Posterior cingulate gyrus (tissue), 11 donors: ENCODE results near the gene MRPL36.
A peak's percentile ranks its signal among the peaks of the same experiment; 100 is the strongest.
"Not testable (repeated sequence)": the region's sequence is repeated elsewhere in the genome, so short reads cannot be mapped to it uniquely, and the experiment has no call there.

Source experiments
- DNase-seq, 10 donors: peaks; one replicate each; pipeline versions ENCODE4 v3.0.0 to v3.0.0-alpha.2; 2020 to 2021; ENCODE audit warnings: mixed read lengths in 3 of 10
- intact Hi-C: fragments of 100-400 bp; cut with DNase I; formaldehyde crosslinking; loops from one replicate; pipeline ENCODE4 v1.15.1; 2023

The MRPL36 gene

DNA sequence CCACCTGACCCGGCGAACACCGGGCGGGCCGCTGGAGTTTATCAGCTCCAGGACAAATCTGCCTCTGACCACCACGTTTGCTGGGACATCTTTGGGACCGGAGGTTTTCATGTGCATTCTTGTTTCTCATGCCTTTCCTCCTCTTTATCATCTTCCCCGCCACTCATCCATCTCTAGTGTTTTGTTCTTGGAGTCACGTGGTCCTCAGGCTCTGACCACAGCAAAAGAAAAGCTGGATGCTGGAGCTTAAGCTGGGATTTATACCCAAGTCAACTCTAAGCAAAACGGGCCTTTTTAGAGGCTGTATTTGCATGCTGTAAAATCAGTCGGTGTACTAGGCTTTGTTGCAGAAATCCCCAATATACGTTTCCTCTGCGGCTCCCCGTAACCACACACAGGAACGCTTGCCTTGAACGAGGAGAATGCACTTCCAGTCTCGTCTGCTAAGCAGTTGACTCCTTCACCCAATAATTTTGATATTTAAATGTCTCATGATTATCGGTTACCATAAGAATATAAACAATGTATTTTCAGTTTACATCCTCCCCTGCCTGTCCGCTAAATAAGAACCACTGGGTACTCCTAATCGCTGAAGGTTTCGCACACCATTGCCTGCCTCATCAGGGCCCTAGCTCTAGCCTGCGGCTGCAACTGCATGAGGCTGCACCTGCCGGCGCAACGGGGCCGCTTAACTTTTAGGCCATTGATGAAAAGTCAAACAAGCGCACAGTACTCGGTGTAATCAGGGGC lies 1.0 kb upstream of the MRPL36 start:
- intact Hi-C loops = no loop called here
- peak in 2 of 10 donors; percentile 36 to 56 for DNase-seq

DNA sequence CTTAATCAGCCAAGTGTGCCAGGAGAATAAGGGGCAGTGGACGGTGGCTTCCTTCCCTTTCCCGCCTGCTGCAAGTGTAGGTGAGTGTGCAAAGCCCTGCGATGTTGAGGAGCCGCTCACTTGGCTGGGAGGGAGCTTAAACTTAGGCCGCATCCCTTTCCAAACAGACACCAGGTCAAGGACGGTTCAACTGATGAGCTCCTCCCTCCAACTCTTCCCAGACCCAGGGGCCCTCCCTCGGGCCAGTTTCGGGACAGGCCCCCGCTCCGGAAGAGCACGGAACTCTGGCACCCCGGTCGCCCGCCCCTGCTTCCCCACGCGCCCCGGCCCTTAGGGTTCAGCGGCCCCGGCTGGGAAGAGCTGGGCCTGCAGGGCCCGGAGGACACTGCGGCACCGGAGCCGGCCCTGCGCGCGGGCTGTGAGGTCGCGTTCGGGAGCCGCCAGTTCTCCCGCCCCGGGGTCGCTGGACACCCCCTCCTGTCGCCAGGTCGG lies 481 bp downstream of the MRPL36 start:
- DNase-seq = peak in 1 of 10 donors; percentile 65
- intact Hi-C loops = no loop called here

DNA sequence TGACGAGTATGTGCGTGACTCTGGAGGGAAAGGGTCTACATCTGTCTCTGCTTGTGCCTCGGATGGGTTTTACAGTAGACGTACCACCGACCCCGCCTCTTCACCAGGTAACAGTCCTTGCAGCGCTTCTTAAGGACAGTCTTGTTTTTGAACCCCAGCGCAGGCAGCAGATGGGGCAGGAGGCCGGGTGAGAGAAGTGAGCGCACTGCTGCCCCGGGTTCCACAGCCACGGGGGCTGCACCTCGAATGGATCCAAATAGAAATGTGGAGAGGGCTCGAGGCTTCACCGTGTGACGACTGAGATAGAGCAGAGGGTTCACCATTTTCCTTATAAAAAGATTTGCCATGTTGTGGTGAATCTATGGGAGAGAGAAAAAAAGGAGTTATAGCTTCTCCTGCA lies 1.0 kb downstream of the MRPL36 start:
- intact Hi-C loops = not testable (repeated sequence)
- DNase-seq = peak in 2 of 10 donors; percentile 25 to 52

DNA sequence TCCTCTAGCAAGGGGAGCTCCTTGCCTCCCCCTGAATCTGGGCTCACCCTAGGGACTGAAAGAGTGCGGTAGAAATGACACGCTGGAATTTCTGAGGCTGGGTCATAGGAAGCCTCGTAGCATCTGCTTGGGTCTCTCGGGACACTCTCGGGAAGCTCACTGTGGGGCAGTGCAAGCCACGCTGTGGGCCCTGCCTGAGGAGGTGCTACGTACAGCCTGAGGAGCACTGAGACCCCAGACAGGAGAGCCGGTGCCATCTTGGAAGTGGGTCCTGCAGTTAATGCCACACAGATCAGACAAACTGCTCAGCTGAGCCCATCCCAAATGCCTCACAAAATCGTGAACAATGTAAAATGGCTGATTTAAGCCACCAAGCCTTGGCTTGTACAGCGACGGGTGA lies 1.8 kb downstream of the MRPL36 start:
- intact Hi-C loops = no loop called here
- peak in 2 of 10 donors; percentile 26 to 59 for DNase-seq

DNA sequence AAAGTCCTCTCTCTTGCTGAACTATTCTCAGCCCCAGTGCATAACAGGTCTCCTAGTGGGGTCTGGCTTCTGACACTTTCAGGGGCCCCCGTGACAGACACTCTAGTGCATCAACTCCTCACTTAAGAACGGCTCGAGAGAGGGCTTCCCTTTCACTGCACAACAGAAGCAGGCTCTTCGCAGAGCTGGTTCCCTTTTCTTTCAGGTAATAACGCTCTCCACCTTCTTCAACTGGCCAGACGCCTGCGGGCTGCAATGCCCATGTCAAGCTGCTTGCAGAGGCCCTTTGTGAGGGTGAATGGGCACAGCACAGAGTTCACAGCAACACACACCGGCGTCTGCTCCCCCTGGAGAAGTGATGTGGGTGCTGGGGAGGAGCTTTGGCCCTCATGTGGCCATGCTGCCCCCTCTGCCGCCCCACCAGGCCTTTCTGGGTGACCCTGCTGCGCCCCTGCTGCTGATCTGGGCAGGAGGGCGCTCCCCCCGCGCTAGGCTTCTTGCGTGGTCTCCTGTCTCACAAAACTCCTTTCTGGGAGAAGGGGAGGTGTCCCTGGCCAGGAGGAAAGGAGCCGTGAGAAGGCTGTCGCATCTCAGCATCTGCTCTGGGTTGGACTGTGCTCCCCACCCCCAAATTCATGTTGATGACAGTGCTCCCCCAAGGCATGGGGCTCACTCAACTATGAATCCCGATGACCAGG lies 2.4 kb downstream of the MRPL36 start:
- DNase-seq = peak in 2 of 10 donors; percentile 42 to 68
- intact Hi-C loops = no loop called here

DNA sequence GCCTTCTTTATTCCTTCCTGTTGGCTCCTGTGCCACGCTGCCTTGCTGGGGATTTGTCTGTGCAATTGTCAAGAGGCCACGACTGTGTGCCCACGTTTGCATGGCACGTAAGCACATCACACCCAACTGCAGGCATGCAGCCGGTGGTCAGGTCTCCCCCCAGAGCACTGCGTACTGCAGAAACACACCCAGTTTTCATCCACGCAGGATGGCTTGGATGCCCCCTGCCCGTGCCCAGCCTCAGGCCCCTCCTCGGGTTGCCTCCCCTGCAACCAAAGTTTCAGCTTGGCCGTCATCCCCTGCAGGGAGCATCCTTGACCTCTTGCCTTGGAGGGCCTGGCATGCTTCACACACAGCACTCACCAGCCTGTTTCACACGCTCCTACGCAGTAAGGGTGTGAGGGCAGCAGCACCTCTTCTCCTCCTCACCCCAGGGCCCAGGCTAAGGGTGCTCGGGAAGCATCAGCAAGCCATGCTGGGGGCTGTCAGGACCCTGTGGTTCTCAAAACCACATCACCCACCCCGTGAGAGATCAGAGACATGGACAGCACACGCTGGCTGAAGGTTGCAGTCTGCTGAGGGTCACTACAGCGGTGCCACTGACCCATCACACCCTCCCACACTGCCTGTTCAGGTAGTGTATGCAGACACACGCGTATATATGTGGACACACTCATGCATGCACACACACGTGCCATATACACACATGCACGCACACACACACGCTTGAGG lies 3.1 kb downstream of the MRPL36 start:
- intact Hi-C loops = no loop called here
- peak in 2 of 10 donors; percentile 48 to 59 for DNase-seq

DNA sequence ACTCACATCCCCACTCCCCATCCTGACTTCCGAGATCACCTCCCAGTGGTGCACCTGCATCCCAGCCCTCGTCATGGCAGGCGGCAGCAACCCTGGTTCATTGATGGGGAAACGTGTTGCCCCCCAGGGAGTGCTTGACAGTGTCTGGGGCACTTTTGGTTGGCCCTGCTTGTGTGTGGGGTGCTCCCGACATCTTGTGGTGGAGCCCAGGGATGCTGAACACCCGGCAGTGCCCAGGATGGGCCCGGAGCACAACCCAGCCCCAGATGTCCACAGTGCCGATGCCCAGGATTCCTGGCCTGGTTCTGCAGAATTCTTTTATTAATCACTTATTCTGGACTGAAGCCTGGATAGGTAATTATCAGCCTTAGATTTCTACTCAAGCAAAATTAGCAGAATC lies 3.7 kb downstream of the MRPL36 start:
- intact Hi-C loops = no loop called here
- DNase-seq = peak in 2 of 10 donors; percentile 22 to 55

DNA sequence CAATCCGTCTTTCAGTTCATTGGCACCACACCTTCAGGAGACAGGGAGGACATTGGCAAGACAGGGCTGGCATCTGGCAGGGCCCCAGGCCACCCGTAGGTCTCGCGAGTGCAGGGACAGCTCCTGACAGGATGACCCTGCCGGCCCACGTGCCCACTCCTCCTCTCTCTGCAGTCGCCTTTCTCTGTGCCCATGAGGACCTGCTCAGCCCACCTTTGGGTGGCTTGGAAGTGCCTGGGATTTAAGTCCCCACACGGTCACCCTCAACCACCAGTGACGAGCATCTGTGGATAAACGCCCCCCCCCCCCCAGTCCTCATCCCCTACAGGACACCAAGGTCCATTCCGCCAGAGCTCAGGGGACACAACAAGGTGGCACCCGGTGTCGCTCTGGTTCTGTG lies 4.1 kb downstream of the MRPL36 start:
- DNase-seq = peak in 2 of 10 donors; percentile 63 to 74
- intact Hi-C loops = no loop called here

DNA sequence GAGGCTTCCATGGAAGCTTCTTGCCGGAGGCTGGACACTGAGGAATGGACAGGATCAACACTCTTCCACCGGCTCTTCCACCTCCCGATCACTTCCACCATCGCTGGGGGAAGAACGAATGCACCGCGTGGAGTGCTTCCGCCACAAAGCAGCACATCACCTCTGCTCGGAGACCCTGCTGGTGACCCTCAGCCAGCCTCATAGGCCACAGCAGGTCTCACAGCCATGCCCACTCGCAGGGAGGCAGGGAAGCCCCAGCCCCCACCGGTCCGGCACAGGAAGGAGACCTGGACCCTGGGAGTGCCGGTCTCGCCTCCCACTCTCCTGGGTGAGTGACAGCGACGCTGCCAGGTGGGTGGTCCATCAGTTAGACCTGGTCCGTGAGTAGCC lies 4.7 kb downstream of the MRPL36 start:
- intact Hi-C loops = no loop called here
- DNase-seq = peak in 2 of 10 donors; percentile 64 to 75

DNA sequence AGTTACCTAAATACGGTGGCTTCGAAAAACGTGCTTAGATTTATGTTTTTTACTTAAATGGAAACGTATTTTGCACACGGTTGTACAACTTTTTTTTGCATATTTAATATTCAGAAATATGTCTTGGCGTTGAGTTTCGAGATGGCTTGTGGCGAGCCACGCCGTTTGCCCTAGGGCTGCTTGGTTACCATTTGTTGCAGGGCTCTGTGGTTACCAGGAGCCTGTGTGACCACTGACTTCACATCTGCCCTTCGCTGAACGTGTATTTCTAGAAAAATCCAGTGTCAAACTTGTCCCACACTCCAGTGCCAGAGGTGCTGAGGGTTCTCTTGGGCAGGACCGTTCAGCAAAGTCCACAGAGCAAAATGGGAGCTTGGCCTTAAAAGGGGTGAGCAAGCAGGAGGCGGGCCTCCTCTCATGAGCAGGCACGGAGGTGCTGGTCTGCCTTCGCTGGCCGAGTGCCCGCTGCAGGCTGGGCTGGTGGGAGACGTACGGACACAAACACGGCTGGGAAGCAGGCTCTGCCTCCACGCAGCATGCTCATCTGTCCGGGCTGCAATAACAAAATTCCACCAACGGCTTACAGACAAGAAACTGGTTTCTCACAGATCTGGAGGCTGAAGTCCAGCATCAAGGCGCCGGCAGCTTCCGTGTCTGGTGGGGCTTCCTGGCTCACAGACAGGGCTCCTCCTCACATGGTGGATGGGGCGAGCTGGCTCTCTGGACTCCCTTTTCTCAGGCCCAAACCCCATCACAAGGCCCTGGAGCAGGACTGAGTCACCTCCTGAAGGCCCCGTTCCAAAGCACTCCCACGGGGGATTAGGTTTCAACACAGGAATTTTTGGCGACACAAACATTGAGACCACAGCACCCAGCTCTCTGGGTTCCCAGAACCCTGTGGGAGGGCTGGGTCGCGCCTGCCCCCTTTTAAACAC lies 5.4 kb downstream of the MRPL36 start:
- intact Hi-C loops = no loop called here
- peak in 2 of 10 donors; percentile 77 to 87 for DNase-seq

DNA sequence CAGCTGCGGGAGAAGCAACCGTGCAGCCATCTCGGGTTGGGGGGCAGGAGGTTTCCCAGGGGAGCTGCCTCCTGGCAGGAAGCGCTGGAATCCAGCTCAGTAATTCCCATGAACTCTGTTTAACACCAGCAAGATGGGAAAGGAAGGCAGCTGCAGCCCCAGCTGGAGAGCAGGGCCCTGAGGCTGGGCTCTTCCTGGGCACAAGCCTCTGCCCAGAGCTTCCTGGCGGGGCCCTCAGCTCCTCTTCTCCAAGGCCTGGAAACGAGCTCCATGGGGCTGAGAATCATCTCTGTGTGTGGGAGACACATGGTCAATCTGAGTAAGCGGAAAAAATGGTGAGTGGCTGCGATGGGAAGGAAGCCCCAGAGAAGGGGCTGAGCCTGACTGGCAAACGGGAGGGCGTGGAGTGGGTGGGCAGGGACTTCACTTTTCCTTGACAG lies 6.3 kb downstream of the MRPL36 start:
- intact Hi-C loops = no loop called here
- peak in 2 of 10 donors; percentile 31 to 34 for DNase-seq

DNA sequence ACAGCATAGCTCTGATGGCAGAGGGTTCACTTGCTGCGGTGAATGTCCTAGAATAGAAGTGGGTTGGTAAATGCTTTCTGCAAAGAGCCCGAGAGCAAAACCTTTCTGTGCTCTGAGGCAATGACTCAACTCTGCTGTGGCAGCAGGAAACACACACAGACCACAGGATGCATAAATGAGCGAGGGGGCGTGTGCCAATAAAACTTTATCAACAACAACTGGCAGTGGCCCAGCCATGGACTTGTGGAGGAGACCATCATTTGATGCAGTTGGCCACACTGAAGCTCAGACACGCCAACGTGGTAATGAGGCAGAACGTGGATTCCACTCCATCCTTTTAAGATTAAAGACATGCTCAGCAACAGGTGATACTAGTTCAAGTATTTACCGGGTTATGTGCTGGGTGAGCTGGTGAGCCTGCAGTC lies 6.8 kb downstream of the MRPL36 start:
- peak in 2 of 10 donors; percentile 6 to 24 for DNase-seq
- intact Hi-C loops = no loop called here

DNA sequence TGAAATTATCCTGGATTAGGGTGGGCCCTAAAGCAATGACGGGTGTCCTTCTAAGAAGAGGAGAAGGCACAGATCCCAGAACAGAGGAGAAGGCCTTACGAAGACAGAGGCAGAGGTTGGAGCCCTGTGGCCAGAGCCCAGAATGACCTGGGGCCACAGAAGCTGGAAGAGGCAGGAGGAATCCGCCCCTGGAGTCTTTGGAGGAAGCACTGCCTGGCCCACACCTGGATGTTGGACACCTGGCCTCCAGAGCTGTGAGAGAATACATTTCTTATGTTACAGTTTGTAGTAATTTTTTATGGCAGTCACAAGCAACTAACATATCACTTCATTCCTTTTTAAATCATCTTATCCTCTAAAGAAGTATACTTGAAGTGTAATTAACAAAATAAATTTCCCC lies 8.5 kb downstream of the MRPL36 start:
- intact Hi-C loops = no loop called here
- peak in 2 of 10 donors; percentile 13 to 31 for DNase-seq

DNA sequence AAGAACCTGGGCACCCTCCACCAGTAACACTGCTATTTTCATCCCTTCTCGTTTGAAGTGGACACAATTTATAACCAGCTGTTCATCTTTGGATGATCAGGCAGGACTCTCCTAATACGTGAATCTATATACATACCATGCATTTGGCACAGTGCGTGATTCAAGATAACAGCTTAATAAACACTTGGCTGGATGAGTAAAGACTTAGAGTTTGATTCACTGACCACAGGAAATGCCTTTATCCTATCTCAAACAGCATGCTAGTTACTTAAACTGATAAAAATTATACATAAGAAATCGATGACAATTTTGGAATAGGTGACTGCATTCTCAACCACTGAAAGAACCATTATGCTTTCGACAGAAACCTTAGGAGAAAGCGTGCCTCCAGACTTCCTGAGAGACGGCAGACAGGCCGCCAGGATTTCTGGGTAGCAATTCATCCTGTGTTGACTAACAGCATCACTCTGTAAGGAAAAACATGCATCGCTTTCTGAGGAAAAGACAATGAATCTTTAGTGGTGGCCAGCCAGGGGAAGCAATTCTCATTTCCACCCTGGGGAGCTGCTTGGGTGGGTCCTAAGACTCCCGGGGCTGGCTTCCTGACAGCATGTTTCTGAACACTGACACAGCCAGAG lies 9.7 kb downstream of the MRPL36 start:
- intact Hi-C loops = no loop called here
- peak in 2 of 10 donors; percentile 24 to 31 for DNase-seq

DNA sequence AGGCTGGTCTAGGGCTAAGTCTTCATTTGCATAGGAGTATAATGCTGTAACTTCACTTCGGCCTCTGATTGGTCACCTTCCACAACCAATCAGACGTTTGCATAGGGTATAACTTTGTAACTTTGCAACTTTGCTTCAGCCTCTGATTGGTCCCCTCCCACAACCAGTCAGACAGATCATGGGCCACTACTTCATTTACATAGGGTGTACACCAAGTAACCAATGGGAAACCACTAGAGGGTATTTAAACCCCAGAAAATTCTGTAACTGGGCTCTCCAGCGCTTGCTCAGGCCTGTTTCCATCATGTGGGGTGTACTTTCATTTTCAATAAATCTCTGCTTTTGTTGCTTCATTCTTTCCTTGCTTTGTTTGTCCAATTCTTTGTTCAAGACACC lies 10.2 kb downstream of the MRPL36 start:
- intact Hi-C loops, DNase-seq: not testable (repeated sequence)

DNA sequence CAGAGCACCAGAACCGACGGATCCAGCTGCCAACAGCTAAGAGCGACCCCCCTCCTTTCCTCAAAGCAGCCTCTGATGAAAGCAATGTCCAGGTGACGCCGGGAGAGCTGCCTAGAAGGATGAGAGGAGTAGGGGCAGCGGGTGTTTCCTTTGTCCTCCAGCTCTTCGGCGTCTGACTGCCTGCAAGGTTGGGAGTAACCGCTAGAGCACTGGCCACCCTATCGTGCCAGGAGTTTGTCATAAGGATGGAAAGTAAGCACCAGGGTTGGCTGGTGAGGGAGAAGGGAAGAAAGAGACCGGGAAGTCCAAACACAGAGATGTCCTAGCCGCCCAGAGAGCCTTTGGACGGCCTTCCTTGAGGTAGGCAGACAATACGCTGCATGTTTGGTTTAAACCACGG lies 10.8 kb downstream of the MRPL36 start:
- intact Hi-C loops = no loop called here
- DNase-seq = peak in 2 of 10 donors; percentile 35 to 41

DNA sequence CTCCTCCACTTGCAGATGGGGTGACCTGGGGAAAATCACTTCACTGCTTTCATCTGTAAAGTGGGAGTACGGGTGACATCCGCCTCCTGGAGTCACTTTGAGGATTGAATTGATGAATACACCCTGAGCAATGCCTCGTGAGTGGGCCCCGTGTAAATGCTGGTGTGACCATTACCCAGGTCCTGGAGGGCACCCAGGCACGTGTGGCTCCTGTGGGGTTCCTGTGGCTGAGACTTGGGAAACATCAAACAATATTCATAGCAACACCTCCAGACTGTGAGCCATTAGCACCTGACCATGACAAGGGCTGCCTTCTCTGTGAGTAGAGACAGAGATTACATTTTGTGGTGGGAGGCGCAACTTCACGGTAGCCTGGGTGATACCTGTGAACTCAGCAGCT lies 11.4 kb downstream of the MRPL36 start:
- DNase-seq = peak in 1 of 10 donors; percentile 9
- intact Hi-C loops = no loop called here

DNA sequence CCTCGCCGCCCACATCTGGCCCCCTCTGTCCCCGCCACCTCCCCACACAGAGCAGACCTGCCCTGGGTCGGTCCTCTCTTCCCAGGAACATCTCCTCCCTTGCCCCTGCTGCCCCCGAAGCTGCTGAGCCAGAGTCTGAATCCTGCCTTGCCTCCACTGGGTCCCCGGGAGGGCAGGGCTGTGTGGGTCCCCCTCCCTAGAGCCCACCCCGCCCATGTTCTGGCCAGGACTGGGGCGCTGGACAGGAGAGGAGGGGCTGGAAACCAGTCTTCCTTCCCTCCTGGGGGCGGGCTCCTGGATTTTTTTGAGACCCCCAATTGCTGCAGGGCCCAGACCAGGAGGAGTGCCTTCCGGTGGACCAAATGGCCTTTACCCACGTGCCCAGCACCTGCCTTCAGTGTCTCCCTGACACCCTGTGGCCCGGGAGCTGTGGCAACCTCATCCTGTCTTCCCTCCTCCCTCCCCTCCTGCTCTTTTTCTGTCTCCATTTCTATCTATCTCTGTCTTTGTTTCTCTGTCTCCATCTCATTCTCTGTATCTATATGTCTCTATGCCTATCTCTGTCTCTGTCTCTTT lies 12.1 kb downstream of the MRPL36 start:
- intact Hi-C loops = no loop called here
- peak in 3 of 10 donors; percentile 35 to 68 (median 61) for DNase-seq
